Heart left ventricle (tissue), 16 donors: Measurements from ENCODE around the gene WWOX. TPM values are rescaled to one million over a fixed set of nuclear protein-coding genes. Genes with fewer than 3 reads are reported as not detected.
A peak's percentile ranks its signal among the peaks of the same experiment; 100 is the strongest.

Experiments
- ATAC-seq, 4 donors: fragments of 200-7000 bp; cut with Tn5 transposase; one replicate each; pipeline ENCODE4 v1.9.1; 2020 to 2022; ENCODE audit warnings: moderate library complexity in 4 of 4, mild to moderate bottlenecking in 3 of 4, moderate number of reproducible peaks in 1 of 4
- DNase-seq, 5 donors: peaks; one replicate each; pipeline ENCODE4 v3.0.0-alpha.2; 2020
- H3K27ac ChIP-seq, 12 donors: fragments of 200-600 bp; sonication (generic) in 4 of 12; one replicate each; pipeline versions ENCODE4 v1.5.0 to v1.8.0; 2016 to 2022; ENCODE audit warnings: mild to moderate bottlenecking in 2 of 12
- H3K27me3 ChIP-seq, 9 donors: fragments of 200-600 bp; sonication (generic) in 2 of 9; one replicate each; pipeline versions ENCODE4 v1.5.1 to v1.8.0; 2016 to 2022; ENCODE audit warnings: mild to moderate bottlenecking in 3 of 9
- H3K36me3 ChIP-seq, 9 donors: fragments of 200-600 bp; sonication (generic) in 2 of 9; one replicate each; pipeline versions ENCODE4 v1.5.0 to v1.8.0; 2018 to 2022; ENCODE audit warnings: mild to moderate bottlenecking in 2 of 9
- H3K4me1 ChIP-seq, 12 donors: fragments of 200-600 bp; sonication (generic) in 4 of 12; one replicate each; pipeline versions ENCODE4 v1.5.0 to v1.8.0; 2016 to 2022; ENCODE audit warnings: mild to moderate bottlenecking in 3 of 12
- H3K4me3 ChIP-seq, 12 donors: fragments of 200-600 bp; sonication (generic) in 4 of 12; one replicate each; pipeline versions ENCODE4 v1.5.0 to v1.8.0; 2017 to 2022; ENCODE audit warnings: mild to moderate bottlenecking in 9 of 12, moderate library complexity in 4 of 12
- H3K9me3 ChIP-seq, 12 donors: fragments of 200-600 bp; sonication (generic) in 4 of 12; one replicate each; pipeline versions ENCODE4 v1.5.0 to v1.8.0; 2016 to 2022; ENCODE audit warnings: mild to moderate bottlenecking in 1 of 12
- CTCF ChIP-seq, 12 donors: fragments of 200-600 bp; sonication (generic) in 4 of 12; IDR thresholded peaks; one replicate each; pipeline versions ENCODE4 v1.5.0 to v1.8.0; 2018 to 2022; ENCODE audit warnings: antibody characterized with exemption in 12 of 12, mild to moderate bottlenecking in 5 of 12
- POLR2A ChIP-seq, 2 donors: fragments of 450-650 bp; IDR thresholded peaks; one replicate each; pipeline ENCODE4 v1.6.1; 2017; ENCODE audit warnings: antibody characterized with exemption in 2 of 2, mild to moderate bottlenecking in 2 of 2, moderate library complexity in 2 of 2
- WGBS, 4 donors: extraction: QIAGEN DNeasy Blood & Tissue Kit in 2 of 4; methylation state at CpG; one replicate each; pipeline versions ENCODE4 v1.1.5 to v1.1.7; 2013 to 2018; 5-methylcytosine and 5-hydroxymethylcytosine counted together
- intact Hi-C, 10 donors: fragments of 100-400 bp; cut with DNase I; formaldehyde crosslinking; loops; one replicate each; pipeline versions ENCODE4 v1.11.1 to v1.14.2; 2022
- polyA plus RNA-seq, 2 donors: library from polyadenylated mRNA; stranded (reverse); fragments of 200-250 nt; gene quantifications; one replicate each; pipeline ENCODE4 v1.2.3, GENCODE V29; 2013
- total RNA-seq, 9 donors: library from RNA; depleted of rRNA in 2 of 9; stranded (reverse); fragments of >200 nt in 2 of 9; fragmentation: NEBNext Ultra II Directional in 3 of 9; extraction: Animal tissue kit (Norgen Biotek cat#: 25700) in 3 of 9; gene quantifications; one replicate each; pipeline versions ENCODE4 v1.1.0 to v1.2.4, GENCODE V29; 2016 to 2023
- donor health status: ischemic (EF 13 %, LVEDD 7.1; RV severe dilation, severe dysfunction).
- donor health status: healthy with polysubstance abuse.
- donor health status: DM: no; HTN: yes; CAD: no.
- donor health status: DM: no; HTN: no; CAD: no.
- donor health status: ischemic (EF 25% LVEDD 6.9; RV normal size, moderate dysfunction).
- donor health status: ischemic (EF 25% LVEDD 5.7; RV mildly dilated, moderate dysfunction).
- donor health status: healthy.
- donor health status: DM: yes; HTN: yes; CAD: no.
- donor health status: ischemic (EF 35%, LVEDD 5.7; RV mildly dilated, moderate dysfunction).
- donor health status: nonischemic (EF 11% LVEDD 7.7; RV severe dilation, severe dysfunction).
- donor health status: DM: yes; HTN: yes; CAD: no.
- donor health status: PGD.
- donor health status: ischemic (EF 29% LVEDD 5.4; RV normal size, mild dysfunction).
- donor health status: nonischemic (EF 23%, LVEDD 6.1; RV moderate dilation, normal function).

WWOX gene
- total and polyA plus RNA-seq, 11 donors = 4.3 to 18.3 (median 9.1) TPM

- TF ChIP-seq CTCF (IDR thresholded peaks at IDR 0.05) (no peak), POLR2A (IDR thresholded peaks at IDR 0.05) (no peak)
- H3K9me3 ChIP-seq = peaks cover 0 to 6% (median 0%) of the 10 kb centered on the region in 12 donors
- no peaks in the 10 kb centered on the region for H3K4me1 ChIP-seq
- H3K36me3 ChIP-seq = no peaks in the 10 kb centered on the region
- 92 to 97% (median 97%) methylated on average over 7 of the region's 7 CpGs for WGBS, 4 donors
- no peak overlapping the region for H3K27ac ChIP-seq
- no peaks in the 10 kb centered on the region for H3K27me3 ChIP-seq
- H3K4me3 ChIP-seq = no peak overlapping the region
- ATAC-seq (no peak), DNase-seq (no peak)
- intact Hi-C loops = no loop called here
Measured at GRCh38 chr16:78952630-78953029, 853.2 kb downstream of the WWOX start.

DNA sequence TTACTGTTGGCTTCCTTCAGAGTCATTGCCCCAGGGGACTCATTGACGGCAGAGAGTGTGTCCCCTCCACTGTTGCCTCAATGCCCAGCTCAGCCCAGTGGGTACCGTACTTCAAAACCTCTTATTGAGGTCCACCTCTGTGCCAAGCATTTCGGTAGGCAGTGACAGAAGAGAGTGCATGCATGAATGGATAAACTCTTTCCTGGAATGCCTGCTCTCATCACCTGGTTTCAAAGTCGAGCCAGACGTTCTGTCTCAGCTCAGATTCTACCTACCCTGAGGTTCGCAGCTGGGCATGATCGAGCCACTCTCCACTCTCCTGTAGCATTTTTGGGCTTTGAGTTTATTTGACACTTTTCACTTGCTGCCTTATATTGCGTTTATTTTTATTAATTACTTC is 854.1 kb downstream of the WWOX start:
- WGBS, 4 donors = 84 to 89% (median 85%) methylated on average over 8 of the region's 8 CpGs
- H3K9me3 ChIP-seq = peaks cover 0 to 4% (median 0%) of the 10 kb centered on the region in 12 donors
- ATAC-seq = no peak
- no peaks in the 10 kb centered on the region for H3K4me1 ChIP-seq
- no peak overlapping the region for H3K27ac ChIP-seq
- no peaks in the 10 kb centered on the region for H3K36me3 ChIP-seq
- intact Hi-C loops = no loop called here
- H3K4me3 ChIP-seq = no peak overlapping the region
- DNase-seq = no peak
- H3K27me3 ChIP-seq = no peaks in the 10 kb centered on the region
- TF ChIP-seq POLR2A (IDR thresholded peaks at IDR 0.05) = no peak
- no peak for TF ChIP-seq CTCF (IDR thresholded peaks at IDR 0.05)

DNA sequence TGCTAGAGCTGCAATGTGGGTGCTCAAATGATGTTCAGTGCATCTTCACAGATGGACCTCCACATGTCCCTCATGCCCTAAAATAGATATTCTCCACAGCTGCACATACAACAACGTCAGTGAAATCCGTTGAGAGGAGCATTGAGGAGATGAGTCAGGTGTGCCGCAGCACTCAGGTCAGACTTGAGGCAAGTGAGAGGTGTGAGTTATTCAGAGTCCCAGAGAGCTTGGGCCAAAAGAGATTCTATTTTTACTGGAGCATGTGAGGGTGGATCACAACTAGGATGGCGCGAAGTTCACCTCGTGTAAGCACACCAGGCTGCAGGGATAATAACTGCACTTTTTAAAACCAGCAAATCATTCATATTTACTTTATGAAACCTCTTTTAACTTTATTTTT is 855.8 kb downstream of the WWOX start:
- Histone ChIP-seq H3K4me3 (no peak overlapping the region), H3K4me1 (no peaks in the 10 kb centered on the region), H3K27ac (no peak overlapping the region), H3K9me3 (no peaks in the 10 kb centered on the region), H3K27me3 (no peaks in the 10 kb centered on the region), H3K36me3 (no peaks in the 10 kb centered on the region)
- 64 to 82% (median 70%) methylated on average over 6 of the region's 6 CpGs for WGBS, 4 donors
- DNase-seq (no peak), ATAC-seq (peak in 1 of 4 donors; percentile 37)
- intact Hi-C loops = no loop called here
- TF ChIP-seq CTCF (IDR thresholded peaks at IDR 0.05) (no peak), POLR2A (IDR thresholded peaks at IDR 0.05) (no peak)

DNA sequence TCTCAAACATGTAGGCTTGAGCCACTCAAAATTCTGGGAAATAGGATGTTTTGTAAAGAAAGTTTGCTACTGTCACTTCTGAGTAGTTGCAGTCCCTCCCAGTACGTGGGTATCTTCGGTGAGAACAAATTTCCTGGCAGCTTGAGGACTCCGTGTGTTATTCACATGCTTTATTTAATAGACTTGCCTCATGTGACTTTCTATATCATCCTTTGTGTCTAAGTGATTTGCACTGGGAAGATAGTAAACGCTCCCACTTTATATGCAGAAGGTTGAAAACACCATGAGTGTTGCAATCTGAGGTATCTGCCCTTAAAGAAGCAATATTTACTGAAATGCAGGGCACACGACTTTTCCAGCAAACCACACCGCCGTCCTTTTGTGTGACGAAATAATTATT is 857.4 kb downstream of the WWOX start:
- Histone ChIP-seq H3K27ac (no peak overlapping the region), H3K9me3 (no peaks in the 10 kb centered on the region), H3K36me3 (no peaks in the 10 kb centered on the region), H3K4me3 (no peak overlapping the region), H3K27me3 (no peaks in the 10 kb centered on the region), H3K4me1 (no peaks in the 10 kb centered on the region)
- TF ChIP-seq CTCF (IDR thresholded peaks at IDR 0.05) (no peak), POLR2A (IDR thresholded peaks at IDR 0.05) (no peak)
- intact Hi-C loops = no loop called here
- DNase-seq (no peak), ATAC-seq (no peak)
- WGBS, 4 donors = 79 to 84% (median 81%) methylated on average over 8 of the region's 8 CpGs
